CD8-positive, alpha-beta memory T cell (primary cell): ENCODE data around the gene TMEM242. TPM values are rescaled to one million over a fixed set of nuclear protein-coding genes. Genes with fewer than 3 reads are reported as not detected.

Experiments
- CTCF ChIA-PET: fragments of 350-600 bp; sonication (Branson Sonifier 250); formaldehyde crosslinking; loops from one replicate; lab custom pipeline; 2021; ENCODE audit warnings: antibody characterized with exemption; lab: Charles Lee
- POLR2A ChIA-PET: fragments of 350-600 bp; sonication (Branson Sonifier 250); formaldehyde crosslinking; loops from one replicate; lab custom pipeline; 2021; ENCODE audit warnings: antibody characterized with exemption; lab: Charles Lee
- DNase-seq, 5 donors: peaks; one replicate each; pipeline versions ENCODE4 v3.0.0 to v3.0.0-alpha.2; 2020 to 2022; ENCODE audit warnings: mixed read lengths in 1 of 5
- H3K27ac ChIP-seq: one replicate; pipeline ENCODE4 v1.7.0; 2013; ENCODE audit warnings: low read depth, mild to moderate bottlenecking, low read length, moderate library complexity
- H3K27me3 ChIP-seq: 2 replicates; pipeline ENCODE4 v1.7.0; 2013; ENCODE audit warnings: low read length, mild to moderate bottlenecking; ENCODE audit not compliant: insufficient read depth, poor library complexity, severe bottlenecking
- H3K36me3 ChIP-seq: 2 replicates; pipeline ENCODE4 v1.7.0; 2013; ENCODE audit warnings: mild to moderate bottlenecking, low read length, moderate library complexity; ENCODE audit not compliant: insufficient read depth
- H3K4me1 ChIP-seq: 2 replicates; pipeline ENCODE4 v1.7.0; 2013; ENCODE audit warnings: mild to moderate bottlenecking, low read length, moderate library complexity; ENCODE audit not compliant: insufficient read depth
- H3K4me3 ChIP-seq: 2 replicates; pipeline ENCODE4 v1.7.0; 2013; ENCODE audit warnings: mild to moderate bottlenecking, low read length
- H3K9me3 ChIP-seq: 2 replicates; pipeline ENCODE4 v1.7.0; 2013; ENCODE audit warnings: mild to moderate bottlenecking, low read length
- H3K27ac Mint-ChIP-seq, 8 donors: one replicate each; pipeline ENCODE4 v1.8.0; 2020 to 2021; ENCODE audit warnings: mixed read lengths in 8 of 8, mild to moderate bottlenecking in 6 of 8, inconsistent platforms in 3 of 8, moderate library complexity in 3 of 8
- H3K27me3 Mint-ChIP-seq, 2 donors: one replicate each; pipeline ENCODE4 v1.8.0; 2020 to 2021; ENCODE audit warnings: mixed read lengths in 2 of 2, mild to moderate bottlenecking in 1 of 2, moderate library complexity in 1 of 2
- H3K36me3 Mint-ChIP-seq, 3 donors: one replicate each; pipeline ENCODE4 v1.8.0; 2020 to 2021; ENCODE audit warnings: mixed read lengths in 3 of 3, inconsistent platforms in 1 of 3, mild to moderate bottlenecking in 1 of 3
- H3K4me1 Mint-ChIP-seq, 3 donors: one replicate each; pipeline ENCODE4 v1.8.0; 2020 to 2021; ENCODE audit warnings: mixed read lengths in 3 of 3, inconsistent platforms in 1 of 3, mild to moderate bottlenecking in 1 of 3
- H3K4me3 Mint-ChIP-seq, 7 donors: one replicate each; pipeline ENCODE4 v1.8.0; 2020 to 2021; ENCODE audit warnings: mixed read lengths in 7 of 7, mild to moderate bottlenecking in 6 of 7, moderate library complexity in 4 of 7, inconsistent platforms in 2 of 7
- H3K9me3 Mint-ChIP-seq, 5 donors: one replicate each; pipeline ENCODE4 v1.8.0; 2020 to 2022; ENCODE audit warnings: mixed read lengths in 5 of 5, mild to moderate bottlenecking in 3 of 5, moderate library complexity in 2 of 5, inconsistent platforms in 1 of 5
- polyA plus RNA-seq: library from polyadenylated mRNA; unstranded; fragments of 300-500 nt; fragmentation: Illumina TruSeq; gene quantifications from one replicate; pipeline ENCODE4 v1.2.3, GENCODE V29; 2021
- total RNA-seq, 2 experiments: library from RNA; stranded (reverse); gene quantifications; one replicate each; pipeline ENCODE4 v1.2.3, GENCODE V29; 2021

The TMEM242 gene
- total and polyA plus RNA-seq, 3 experiments from 2014 or later = 11.0 to 12.1 (median 11.9) TPM

DNA sequence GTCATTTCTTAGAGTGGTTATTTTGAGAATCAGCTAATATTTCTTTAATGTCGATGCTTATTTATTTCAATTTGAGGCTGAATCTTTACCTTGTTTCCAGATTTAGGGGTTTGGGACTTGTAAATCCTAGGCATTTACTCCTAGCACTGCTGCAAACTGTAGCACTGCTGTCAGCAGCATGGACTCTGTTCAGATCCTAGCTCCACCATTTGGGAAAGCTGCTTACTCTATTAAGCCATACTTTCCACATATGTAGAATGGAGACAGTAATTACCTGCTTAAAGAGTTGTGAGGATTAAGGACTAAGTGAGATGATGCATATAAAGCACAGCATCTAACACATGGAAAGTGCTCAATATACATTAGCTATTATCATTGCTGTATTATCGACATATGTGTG is 28.7 kb downstream of the TMEM242 start:
- H3K27ac Mint-ChIP-seq = no peak overlapping the region
- no peaks in the 10 kb centered on the region for H3K9me3 Mint-ChIP-seq

GRCh38 chr6:157293780-157294179 is 29.5 kb downstream of the TMEM242 start:
- Mint-ChIP-seq H3K27ac (no peak overlapping the region), H3K27me3 (no peaks in the 10 kb centered on the region), H3K9me3 (no peaks in the 10 kb centered on the region), H3K4me3 (no peak overlapping the region), H3K36me3 (peaks cover 0 to 22% (median 3%) of the 10 kb centered on the region in 3 donors), H3K4me1 (peaks cover 8 to 17% (median 10%) of the 10 kb centered on the region in 3 donors)
- H3K9me3 ChIP-seq = no peaks in the 10 kb centered on the region
- H3K27me3 ChIP-seq = no peaks in the 10 kb centered on the region
- no peak overlapping the region for H3K27ac ChIP-seq
- peaks cover 3% of the 10 kb centered on the region for H3K4me1 ChIP-seq
- DNase-seq = no peak
- CTCF ChIA-PET = no interaction called here
- H3K4me3 ChIP-seq = no peak overlapping the region
- H3K36me3 ChIP-seq = no peaks in the 10 kb centered on the region
- POLR2A ChIA-PET = no interaction called here

More for the DNA sequence above, 28.7 kb downstream of the TMEM242 start:
- peaks cover 8 to 17% (median 10%) of the 10 kb centered on the region in 3 donors for H3K4me1 Mint-ChIP-seq
- no peak overlapping the region for H3K4me3 Mint-ChIP-seq
- Histone ChIP-seq H3K27ac (no peak overlapping the region), H3K4me3 (no peak overlapping the region), H3K36me3 (no peaks in the 10 kb centered on the region), H3K4me1 (peaks cover 3% of the 10 kb centered on the region), H3K9me3 (no peaks in the 10 kb centered on the region), H3K27me3 (no peaks in the 10 kb centered on the region)
- DNase-seq = no peak
- ChIA-PET CTCF (no interaction called here), POLR2A (no interaction called here)
- H3K36me3 Mint-ChIP-seq = peaks cover 0 to 30% (median 4%) of the 10 kb centered on the region in 3 donors
- no peaks in the 10 kb centered on the region for H3K27me3 Mint-ChIP-seq

GRCh38 chr6:157292202-157292601 is 31.1 kb downstream of the TMEM242 start:
- no peak overlapping the region for H3K27ac Mint-ChIP-seq
- peaks cover 8 to 11% (median 10%) of the 10 kb centered on the region in 3 donors for H3K4me1 Mint-ChIP-seq
- no peaks in the 10 kb centered on the region for H3K9me3 Mint-ChIP-seq
- DNase-seq = no peak
- POLR2A ChIA-PET = no interaction called here
- no peak overlapping the region for H3K27ac ChIP-seq
- no peak overlapping the region for H3K4me3 ChIP-seq
- H3K4me1 ChIP-seq = peaks cover 3% of the 10 kb centered on the region
- H3K27me3 ChIP-seq = no peaks in the 10 kb centered on the region
- no peaks in the 10 kb centered on the region for H3K9me3 ChIP-seq
- no peak overlapping the region for H3K4me3 Mint-ChIP-seq
- no peaks in the 10 kb centered on the region for H3K27me3 Mint-ChIP-seq
- no peaks in the 10 kb centered on the region for H3K36me3 ChIP-seq
- CTCF ChIA-PET = no interaction called here
- peaks cover 0 to 27% (median 3%) of the 10 kb centered on the region in 3 donors for H3K36me3 Mint-ChIP-seq

DNA sequence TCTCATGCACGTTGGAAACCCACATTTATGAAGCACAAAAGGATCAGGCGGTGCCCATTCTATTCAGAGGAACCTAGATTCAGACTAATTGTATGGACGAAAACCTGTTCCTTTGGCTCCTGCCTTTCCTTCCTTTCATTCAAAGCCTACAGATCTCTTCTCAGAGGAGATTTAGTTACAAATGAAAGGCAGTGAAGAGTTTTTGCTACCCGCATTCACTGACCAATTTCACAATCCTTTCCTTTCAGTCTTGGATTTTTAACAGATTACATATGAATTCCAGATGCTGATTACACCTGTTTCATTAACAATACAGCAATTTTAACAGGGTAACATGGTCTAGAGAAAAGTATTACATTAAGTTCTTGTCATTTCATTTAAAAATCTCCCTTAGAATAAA is 32.0 kb downstream of the TMEM242 start:
- Mint-ChIP-seq H3K9me3 (no peaks in the 10 kb centered on the region), H3K4me1 (peaks cover 8 to 11% (median 10%) of the 10 kb centered on the region in 3 donors), H3K4me3 (no peak overlapping the region), H3K27ac (no peak overlapping the region), H3K36me3 (peaks cover 0 to 27% (median 3%) of the 10 kb centered on the region in 3 donors), H3K27me3 (peaks cover 0 to 1% of the 10 kb centered on the region in 2 donors)
- H3K9me3 ChIP-seq = no peaks in the 10 kb centered on the region
- H3K4me3 ChIP-seq = no peak overlapping the region
- H3K27me3 ChIP-seq = no peaks in the 10 kb centered on the region
- no peaks in the 10 kb centered on the region for H3K36me3 ChIP-seq
- ChIA-PET POLR2A (interaction anchor here (0.7 kb wide), 1 partner anchor 10 kb away, joined by 4 read pairs; no protein-coding TSS in a partner anchor), CTCF (no interaction called here)
- no peak overlapping the region for H3K27ac ChIP-seq
- no peak for DNase-seq
- peaks cover 3% of the 10 kb centered on the region for H3K4me1 ChIP-seq

GRCh38 chr6:157290797-157291196 is 32.5 kb downstream of the TMEM242 start:
- no peaks in the 10 kb centered on the region for H3K27me3 ChIP-seq
- H3K27ac ChIP-seq = no peak overlapping the region
- Mint-ChIP-seq H3K36me3 (peaks cover 0 to 27% (median 3%) of the 10 kb centered on the region in 3 donors), H3K4me3 (no peak overlapping the region), H3K9me3 (no peaks in the 10 kb centered on the region), H3K27me3 (peaks cover 0 to 1% of the 10 kb centered on the region in 2 donors), H3K27ac (peak overlapping the region in 1 of 8 donors; percentile 30), H3K4me1 (peaks cover 8 to 11% (median 10%) of the 10 kb centered on the region in 3 donors)
- ChIA-PET CTCF (no interaction called here), POLR2A (interaction anchor here (0.7 kb wide), 1 partner anchor 9 kb away, joined by 4 read pairs; no protein-coding TSS in a partner anchor)
- no peak for DNase-seq
- peaks cover 3% of the 10 kb centered on the region for H3K4me1 ChIP-seq
- no peaks in the 10 kb centered on the region for H3K9me3 ChIP-seq
- no peaks in the 10 kb centered on the region for H3K36me3 ChIP-seq
- H3K4me3 ChIP-seq = no peak overlapping the region

DNA sequence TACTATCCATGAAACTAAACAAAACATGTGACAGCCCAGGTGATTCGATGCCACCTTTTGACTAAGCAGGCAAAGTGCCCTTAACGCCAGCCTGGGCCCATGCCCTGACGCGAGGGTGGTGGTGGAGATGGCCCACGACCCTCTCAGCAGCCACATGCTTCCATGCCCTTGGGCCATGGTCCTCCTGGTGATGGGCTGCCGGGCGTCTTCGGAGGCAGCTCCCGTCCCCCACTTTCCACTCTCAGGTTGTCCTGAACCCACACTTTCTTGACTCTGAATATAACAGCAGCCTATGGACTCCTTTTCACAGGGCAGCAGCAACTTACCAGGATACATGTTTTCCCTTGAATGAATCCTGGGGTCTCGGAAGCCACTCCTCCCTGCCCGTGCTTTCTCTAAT is 33.6 kb downstream of the TMEM242 start:
- CTCF ChIA-PET = interaction anchor here (1.1 to 2.0 kb wide), 2 partner anchors 14 to 54 kb away, joined by 4 read pairs; no protein-coding TSS in a partner anchor
- Histone ChIP-seq H3K36me3 (no peaks in the 10 kb centered on the region), H3K27me3 (no peaks in the 10 kb centered on the region), H3K27ac (no peak overlapping the region), H3K4me1 (peaks cover 3% of the 10 kb centered on the region), H3K4me3 (no peak overlapping the region), H3K9me3 (no peaks in the 10 kb centered on the region)
- POLR2A ChIA-PET = no interaction called here
- no peak for DNase-seq
- peaks cover 8 to 11% (median 10%) of the 10 kb centered on the region in 3 donors for H3K4me1 Mint-ChIP-seq
- peaks cover 0 to 27% (median 3%) of the 10 kb centered on the region in 3 donors for H3K36me3 Mint-ChIP-seq
- peaks cover 0 to 1% of the 10 kb centered on the region in 2 donors for H3K27me3 Mint-ChIP-seq
- H3K4me3 Mint-ChIP-seq = no peak overlapping the region
- no peak overlapping the region for H3K27ac Mint-ChIP-seq
- H3K9me3 Mint-ChIP-seq = no peaks in the 10 kb centered on the region

- ChIA-PET CTCF (interaction anchor here (2.0 kb wide), 1 partner anchor 53 kb away, joined by 4 read pairs; no protein-coding TSS in a partner anchor), POLR2A (no interaction called here)
- no peak overlapping the region for H3K27ac Mint-ChIP-seq
- H3K9me3 Mint-ChIP-seq = no peaks in the 10 kb centered on the region
- H3K36me3 ChIP-seq = no peaks in the 10 kb centered on the region
- no peak overlapping the region for H3K27ac ChIP-seq
- H3K27me3 Mint-ChIP-seq = peaks cover 0 to 1% of the 10 kb centered on the region in 2 donors
- H3K9me3 ChIP-seq = no peaks in the 10 kb centered on the region
- H3K4me3 ChIP-seq = no peak overlapping the region
- peaks cover 0 to 27% (median 3%) of the 10 kb centered on the region in 3 donors for H3K36me3 Mint-ChIP-seq
- H3K4me1 ChIP-seq = peaks cover 3% of the 10 kb centered on the region
- no peak for DNase-seq
- H3K4me3 Mint-ChIP-seq = no peak overlapping the region
- H3K27me3 ChIP-seq = no peaks in the 10 kb centered on the region
- H3K4me1 Mint-ChIP-seq = peaks cover 8 to 11% (median 10%) of the 10 kb centered on the region in 3 donors
These were observed 34.7 kb downstream of the TMEM242 start for GRCh38 chr6:157288575-157288974.

DNA sequence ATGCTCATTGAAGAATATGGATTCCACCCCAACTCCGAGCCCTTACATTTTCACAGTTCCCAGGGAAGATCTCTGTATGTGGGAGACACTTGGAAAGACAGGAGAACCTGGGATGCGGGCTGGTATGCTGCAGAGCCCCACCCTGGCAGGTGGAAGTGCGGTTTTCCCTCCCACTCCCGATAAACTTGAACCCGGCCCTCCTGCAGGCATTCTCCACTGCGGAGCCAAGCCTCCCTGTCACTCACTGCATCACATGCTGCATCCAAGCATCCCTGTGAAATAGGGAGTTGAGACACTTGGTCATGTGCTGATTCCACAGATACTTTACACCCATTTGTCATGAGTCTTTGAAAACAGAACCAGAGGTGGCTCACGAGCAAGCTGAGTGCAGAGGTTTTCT is 35.4 kb downstream of the TMEM242 start:
- Mint-ChIP-seq H3K4me1 (peaks cover 5 to 11% (median 10%) of the 10 kb centered on the region in 3 donors), H3K4me3 (no peak overlapping the region), H3K27me3 (peaks cover 0 to 1% of the 10 kb centered on the region in 2 donors), H3K27ac (no peak overlapping the region), H3K9me3 (no peaks in the 10 kb centered on the region), H3K36me3 (peaks cover 0 to 27% (median 3%) of the 10 kb centered on the region in 3 donors)
- no peaks in the 10 kb centered on the region for H3K9me3 ChIP-seq
- DNase-seq = no peak
- ChIA-PET POLR2A (no interaction called here), CTCF (interaction anchor here (2.0 kb wide), 1 partner anchor 52 kb away, joined by 4 read pairs; no protein-coding TSS in a partner anchor)
- no peak overlapping the region for H3K4me3 ChIP-seq
- H3K4me1 ChIP-seq = peaks cover 3% of the 10 kb centered on the region
- no peaks in the 10 kb centered on the region for H3K27me3 ChIP-seq
- no peaks in the 10 kb centered on the region for H3K36me3 ChIP-seq
- no peak overlapping the region for H3K27ac ChIP-seq
